NCI-H82 treated with DMSO at 0.1 percent for 48 hours (cell line): ENCODE measurements around the gene SCN9A.
"Not testable (repeated sequence)": the region's sequence is repeated elsewhere in the genome, so short reads cannot be mapped to it uniquely, and the experiment has no call there.

Experiments
- DNase-seq: peaks from one replicate; lab custom pipeline; 2025; ENCODE audit not compliant: unreplicated experiment; lab: John Stamatoyannopoulos, UW

SCN9A gene

DNA sequence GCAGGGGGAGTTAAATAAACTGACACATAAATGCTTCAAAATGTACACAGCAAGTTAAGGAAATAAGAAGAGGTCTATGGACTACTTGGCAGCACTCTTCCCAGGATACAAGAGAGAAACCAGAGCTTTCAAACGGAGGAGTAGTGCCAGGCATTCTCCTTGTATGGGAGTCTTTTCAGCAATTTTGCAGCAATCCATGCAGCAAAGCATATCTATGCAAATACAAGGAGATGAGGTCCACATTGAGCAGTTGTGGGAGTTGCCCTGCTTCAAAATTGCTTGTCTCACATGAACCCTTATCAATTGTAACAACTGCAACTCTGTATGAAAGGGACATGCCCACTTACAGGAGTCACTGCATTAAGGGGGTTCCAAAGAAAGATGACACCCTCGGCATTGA is 37.8 kb downstream of the SCN9A start:
- no peak for DNase-seq

DNA sequence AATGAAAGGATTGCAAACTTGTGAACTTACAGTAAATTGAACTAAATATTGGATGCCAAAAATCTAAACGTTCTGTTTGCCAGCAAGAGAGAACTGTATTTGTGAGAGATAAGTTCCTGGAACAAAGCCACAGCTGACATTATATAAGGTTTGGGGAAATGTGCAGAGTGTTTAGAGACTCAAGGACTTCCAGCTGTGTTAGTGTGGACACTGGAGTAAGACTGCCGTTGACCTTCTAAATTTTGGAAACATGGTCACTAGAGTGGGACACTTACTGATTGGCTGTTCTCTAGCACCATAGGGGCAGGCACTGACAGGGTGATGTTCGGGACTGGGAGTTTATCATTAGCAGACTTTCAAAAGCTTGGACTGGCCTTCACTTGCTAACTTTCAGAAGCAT is 40.5 kb downstream of the SCN9A start:
- no peak for DNase-seq

DNA sequence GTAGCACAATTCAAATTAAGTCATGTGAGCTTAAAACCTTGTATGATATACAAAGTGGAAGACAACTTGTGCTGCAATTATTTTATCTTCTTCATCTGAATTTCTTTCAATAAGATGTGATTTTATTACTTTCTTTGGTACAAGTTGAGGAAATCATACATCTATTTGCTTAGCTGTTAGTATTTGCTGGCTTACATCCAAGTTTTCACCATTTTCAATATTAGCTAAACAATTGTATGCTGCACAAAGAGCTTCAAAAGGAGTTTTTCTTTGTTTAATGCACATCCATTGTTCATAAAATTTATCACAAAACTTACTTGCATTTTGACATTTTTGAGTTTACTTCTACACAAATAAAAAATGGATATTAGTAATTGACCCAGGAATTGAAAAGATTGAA is 40.9 kb downstream of the SCN9A start:
- DNase-seq: no peak

DNA sequence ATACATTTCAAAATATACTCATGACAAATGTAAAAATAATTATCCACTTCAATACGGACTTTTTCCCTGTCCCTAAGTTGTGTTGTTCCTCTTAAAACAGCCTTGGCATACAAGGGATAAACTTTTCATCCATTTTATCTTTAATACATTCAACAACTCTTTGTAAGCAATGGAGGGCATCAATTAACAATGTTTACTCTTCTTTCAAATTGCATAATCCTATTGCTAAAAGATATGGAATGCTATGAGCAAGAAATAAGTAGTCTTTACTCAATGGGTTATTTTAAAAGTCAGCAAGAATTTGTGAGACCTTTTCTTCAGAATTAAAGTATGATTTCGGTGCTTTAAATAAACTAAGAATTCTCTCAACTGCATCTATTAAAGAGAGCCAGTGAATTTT is 41.9 kb downstream of the SCN9A start:
- DNase-seq: no peak

DNA sequence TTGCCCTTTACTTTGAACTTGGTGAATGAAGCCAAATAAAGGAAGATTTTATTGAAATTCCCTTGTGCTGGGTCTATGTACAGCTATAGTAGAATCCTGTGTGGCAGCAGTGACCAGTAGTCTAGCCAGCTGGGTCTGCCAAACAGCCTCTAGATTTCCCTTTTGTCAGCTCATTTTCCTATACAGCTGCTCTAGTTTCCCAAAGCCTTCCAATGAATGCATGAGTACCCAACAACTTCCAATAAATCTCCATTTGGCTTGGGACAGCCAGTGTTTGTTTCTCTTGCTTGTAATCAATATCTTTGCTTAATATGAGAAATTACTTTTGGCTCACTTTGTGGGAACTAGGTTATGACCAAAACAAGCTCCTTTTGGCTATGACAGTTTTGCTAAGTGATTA is 43.6 kb downstream of the SCN9A start:
- DNase-seq: no peak

DNA sequence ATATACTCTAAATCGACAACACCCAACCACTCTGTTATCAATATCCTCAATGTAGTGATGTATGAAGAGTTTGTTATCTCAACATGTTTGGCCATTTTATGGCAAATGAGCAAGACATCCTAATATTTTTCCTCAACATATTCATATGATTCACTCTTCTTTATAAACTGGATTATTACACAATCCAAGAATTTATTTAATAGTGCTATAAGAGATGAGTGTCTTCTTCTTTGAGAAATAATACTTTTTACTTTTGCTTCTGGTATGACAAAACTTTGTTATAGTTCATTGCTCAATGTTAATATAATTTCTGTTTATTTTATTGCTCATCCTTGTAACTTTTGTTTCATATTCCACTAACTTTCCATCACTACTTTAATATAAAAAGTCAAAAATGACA is 44.3 kb downstream of the SCN9A start:
- no peak for DNase-seq

DNA sequence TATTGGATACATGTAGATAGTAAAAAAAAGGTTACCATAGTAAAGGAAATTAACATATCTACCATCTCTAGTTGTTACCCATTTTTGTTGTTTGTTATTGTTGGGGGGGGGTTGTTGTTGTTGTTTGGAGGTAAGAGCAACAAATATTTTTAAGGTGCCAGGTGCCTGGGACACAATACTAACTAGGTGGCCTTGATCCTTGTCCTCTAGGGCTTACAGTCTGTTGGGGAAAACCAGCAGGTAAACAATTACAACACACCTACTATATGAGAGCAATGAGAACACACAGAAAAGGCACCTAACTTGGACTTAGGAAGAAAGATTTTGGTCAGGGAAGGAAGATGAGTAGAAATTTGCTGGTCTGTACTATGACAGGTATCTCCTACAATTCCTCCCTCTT is 46.3 kb downstream of the SCN9A start:
- no peak for DNase-seq

DNA sequence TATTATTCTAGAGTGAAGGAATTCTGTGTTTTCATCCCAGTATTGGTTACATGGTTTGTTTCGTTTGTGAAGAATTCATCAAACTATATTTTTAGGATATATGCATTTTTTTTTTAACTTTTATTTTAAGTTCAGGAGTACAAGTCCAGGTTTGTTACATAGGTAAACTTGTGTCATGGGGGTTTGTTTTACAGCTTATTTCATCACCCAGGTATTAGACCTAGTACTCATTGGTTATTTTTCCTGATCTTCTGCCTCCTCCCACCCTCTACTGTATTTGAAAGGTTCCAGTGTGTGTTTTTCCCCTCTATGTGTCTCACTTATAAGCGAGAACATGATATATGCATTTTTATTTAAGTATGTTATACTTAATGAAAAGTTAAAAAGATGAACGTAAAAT is 47.6 kb downstream of the SCN9A start:
- DNase-seq: no peak

DNA sequence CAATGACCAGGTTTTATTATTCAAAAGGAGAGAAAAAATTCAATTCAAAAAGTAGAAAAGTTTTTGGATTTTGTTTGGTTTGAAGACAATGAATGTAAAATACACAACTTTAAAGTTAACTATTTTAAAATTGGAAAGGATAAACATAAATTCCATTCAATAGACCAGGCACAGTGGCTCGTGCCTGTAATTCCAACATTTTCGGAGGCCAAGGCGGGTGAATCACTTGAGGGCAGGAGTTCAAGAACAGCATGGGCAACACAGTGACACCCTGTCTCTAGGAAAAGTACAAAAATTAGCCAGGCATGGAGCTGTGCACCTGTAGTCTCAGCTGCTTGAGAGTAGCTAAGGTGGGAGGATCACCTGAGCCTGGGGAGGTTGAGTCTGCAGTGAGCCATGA is 54.7 kb downstream of the SCN9A start:
- DNase-seq: no peak

DNA sequence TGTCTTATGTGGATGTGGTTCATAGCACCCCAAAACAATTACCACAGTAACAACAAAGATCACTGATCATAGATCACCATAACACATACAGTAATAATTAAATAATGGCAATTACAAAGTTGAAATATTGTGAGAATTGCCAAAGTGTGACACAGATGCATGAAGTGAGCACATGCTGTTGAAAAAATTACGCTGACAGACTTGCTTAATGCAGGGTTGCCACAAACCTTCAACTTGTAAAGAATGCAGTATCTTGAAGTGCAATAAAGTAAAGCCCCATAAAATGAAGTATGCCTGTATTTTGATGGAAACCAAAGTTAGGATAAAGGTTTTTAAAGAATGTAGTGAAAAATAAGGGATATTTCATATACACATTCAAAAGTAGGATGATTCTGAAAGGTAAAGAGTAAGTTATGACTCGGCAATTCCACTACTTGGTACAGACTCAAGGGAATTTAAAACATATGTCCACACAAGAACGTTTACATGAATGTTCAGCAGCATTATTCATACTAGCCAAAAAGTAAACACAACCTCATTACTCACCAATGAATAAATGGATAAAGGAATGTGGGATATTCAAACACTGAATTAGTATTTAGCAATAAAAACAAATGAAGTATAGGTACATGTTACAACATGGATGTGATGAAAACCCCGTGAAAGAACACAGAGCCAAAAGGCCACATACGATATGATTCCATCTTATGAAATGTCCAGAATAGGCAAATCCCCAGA is 61.6 kb downstream of the SCN9A start:
- no peak for DNase-seq

DNA sequence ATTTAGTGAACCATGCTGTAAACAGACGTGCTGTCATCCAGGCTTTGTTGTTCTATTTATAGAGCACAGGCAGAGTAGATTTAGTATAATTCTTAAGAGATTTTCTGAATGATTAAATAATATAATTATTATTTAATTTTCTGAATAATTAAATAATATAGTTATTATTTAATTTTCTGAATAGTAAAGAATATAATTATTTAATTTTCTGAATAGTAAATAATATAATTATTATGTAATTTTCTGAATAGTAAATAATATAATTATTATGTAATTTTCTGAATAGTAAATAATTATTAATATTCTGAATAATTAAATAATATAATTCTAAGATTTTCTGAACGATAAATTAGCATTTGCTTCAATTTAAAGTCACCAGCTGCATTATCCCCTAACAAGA is 62.9 kb downstream of the SCN9A start:
- DNase-seq: not testable (repeated sequence)

DNA sequence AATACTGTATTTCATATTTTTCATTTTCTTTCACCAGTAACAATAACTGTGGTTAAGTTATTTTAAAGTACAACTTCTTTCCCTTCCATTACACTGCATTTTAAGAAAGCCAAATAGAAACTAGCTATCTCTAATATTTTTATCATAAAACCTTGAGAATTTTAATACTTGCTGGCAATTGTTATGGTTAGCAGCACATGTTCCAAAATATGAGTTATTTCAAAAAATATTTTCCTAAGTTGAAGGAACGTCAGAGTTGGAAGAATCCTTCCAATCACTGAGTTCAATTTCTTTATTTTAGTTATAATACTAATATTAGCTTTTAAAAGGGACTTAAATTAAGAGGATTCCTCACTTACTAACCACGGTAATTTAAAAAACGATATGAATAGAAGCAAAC is 68.4 kb downstream of the SCN9A start:
- no peak for DNase-seq

DNA sequence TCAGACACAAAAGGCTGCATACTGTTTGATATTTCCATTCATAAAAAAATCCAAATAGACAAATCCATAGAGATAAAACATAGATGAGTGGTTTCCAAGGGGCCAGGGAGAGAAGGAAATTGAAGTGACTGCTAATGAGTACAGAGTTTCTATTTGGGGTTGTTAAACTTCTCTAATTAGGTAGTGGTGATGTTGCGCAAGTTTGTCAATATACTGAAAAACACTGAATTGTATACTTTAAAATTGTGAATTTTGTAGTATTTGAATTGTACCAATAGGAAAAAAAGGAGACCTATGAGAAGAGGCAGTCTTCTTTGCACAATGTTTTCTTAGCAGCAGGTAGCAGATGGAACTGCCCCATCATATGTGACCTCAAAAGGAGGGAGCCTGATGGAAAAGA is 71.1 kb downstream of the SCN9A start:
- no peak for DNase-seq

DNA sequence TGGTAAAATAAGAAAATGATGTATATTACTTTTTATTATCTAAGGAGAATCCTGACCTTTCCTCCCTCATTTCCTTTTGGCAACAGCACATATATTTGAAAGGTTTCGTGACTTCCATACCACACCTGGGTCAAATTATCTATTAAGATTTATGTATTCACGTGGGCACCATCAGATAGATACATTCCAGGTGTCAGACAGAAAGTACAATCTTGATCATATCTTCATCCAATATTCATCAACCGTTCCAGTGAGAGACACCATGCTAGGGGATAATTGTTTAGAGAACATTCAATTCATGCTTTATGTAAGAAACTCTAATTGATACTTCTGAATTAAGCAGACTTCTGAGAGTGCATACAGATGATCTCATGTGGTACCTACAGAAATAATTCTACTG is 73.7 kb downstream of the SCN9A start:
- DNase-seq: no peak

DNA sequence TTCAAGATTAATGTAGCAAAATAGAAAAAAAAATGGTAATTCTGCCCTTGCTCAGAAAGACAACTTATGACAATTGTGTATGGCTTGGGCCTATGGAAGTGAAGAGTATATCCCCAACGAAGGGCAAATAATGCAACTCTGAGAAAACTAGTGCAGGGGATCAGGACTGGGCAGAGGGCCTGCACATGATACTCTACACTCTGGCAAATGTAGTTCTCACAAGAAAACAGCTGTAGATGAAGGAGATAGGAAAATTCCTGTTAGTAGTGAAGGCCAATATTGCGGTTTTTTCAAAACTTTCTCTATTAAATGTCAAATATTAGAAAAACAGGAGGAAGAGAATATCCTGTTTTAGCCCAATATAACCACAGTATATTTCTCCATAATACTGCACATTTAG is 77.8 kb downstream of the SCN9A start:
- DNase-seq: no peak

DNA sequence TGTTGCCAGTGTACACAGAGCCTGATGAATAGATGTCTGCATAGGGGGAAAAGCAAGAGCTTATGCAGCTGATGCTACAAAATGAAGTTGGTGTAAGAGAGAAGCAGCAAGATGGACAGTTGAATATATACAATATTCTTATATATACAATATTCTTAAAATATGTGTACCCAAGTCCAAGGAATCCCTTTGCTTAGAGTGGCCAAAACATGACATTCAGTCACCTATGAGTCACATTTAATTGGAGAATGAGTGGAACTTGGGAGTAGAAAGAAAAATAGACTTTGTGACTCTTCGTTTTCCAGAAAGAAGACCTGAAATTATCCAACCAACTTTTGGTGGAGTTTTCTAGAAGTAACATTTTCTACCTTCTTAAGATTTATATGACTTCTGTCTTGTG is 81.8 kb downstream of the SCN9A start:
- no peak for DNase-seq

DNA sequence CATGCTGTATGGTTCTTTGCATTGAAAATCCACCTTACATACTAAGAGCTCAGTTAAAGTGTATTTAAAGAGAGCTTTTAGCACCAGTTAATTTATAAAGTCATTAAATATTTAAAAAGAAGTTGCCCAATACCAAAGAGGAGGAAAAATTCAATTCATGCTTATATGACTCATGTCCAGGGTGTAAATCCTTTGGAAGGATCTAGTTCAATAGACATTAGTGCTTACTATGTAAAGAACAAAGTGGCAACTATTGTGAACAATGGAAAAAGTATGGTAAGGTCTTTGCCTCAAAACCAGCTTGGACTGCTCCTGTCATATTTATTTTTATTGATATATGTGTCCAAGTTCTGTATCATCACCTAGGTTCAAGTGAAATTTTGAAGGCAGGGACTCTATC is 90.5 kb downstream of the SCN9A start:
- no peak for DNase-seq

DNA sequence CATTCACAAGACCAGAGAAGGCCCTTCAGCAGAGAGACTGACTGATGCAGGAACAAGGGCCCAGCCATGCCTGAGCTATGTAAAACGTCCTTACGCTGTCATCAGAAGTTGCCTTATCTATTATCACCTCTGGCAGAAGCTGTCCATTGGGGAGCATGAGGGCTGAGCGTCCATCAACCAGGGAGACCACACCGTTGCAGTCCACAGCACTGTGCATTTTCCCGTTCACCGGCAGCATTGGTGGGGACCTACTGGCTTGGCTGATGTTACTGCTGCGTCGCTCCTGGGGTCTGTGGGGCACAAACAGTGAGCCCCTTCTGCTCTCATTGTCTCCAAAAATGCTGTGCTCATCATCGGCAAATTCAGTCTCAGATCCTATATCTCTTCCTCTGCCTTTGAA is 91.4 kb downstream of the SCN9A start:
- no peak for DNase-seq

DNA sequence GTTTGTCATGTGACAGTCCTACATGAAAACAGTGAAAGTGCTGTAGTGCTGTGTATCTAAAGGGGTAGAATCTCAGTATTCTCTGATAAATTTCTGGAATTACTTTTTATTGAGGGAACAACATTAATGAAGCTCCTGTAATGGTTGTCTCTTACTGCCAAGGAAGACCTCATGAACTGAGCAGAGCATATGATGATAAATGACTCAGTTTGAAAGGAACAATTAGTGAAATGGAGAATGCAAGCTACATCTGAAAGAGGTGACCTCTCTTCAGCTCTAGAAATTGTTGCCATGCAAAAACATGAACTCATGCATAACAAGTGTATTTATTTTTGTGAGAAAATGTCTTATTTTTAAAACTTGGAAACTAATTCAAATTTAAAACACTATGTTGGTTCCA is 93.6 kb downstream of the SCN9A start:
- DNase-seq: no peak

DNA sequence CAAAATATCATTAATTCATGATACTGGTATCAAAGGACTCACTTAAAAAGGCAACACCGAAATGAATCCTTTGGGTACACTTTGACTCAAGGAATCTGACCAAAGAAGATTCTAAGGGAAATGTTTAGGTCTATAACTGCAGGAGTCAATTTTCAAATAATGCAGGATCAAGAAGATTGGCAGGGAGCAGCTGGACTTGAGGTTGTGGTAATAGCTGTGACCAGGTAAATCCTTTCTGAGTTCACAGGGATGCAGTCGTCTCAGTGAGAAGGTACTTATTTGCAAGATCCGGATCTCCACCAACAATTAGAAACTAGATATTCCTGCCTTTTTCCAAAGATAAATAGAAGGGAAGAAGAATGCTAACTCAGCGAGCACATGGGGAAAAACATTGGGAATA is 96.9 kb downstream of the SCN9A start:
- no peak for DNase-seq

DNA sequence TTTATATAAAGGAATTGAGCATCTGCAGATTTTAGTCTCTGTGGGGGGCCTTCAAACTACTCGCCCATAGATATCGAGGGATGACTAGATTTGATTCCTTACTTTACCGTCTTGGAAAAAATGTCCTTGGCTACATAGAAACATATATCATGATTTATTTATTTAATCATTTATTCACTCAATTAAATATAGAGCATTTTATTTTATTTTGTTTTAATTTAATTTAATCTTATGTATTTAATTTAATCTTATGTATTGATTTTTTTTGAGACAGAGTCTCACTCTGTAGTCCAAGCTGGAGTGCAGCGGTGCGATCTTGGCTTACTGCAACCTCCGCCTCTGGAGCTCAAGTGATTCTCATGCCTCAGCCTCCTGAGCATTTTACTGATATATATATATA is 105.4 kb downstream of the SCN9A start:
- no peak for DNase-seq

DNA sequence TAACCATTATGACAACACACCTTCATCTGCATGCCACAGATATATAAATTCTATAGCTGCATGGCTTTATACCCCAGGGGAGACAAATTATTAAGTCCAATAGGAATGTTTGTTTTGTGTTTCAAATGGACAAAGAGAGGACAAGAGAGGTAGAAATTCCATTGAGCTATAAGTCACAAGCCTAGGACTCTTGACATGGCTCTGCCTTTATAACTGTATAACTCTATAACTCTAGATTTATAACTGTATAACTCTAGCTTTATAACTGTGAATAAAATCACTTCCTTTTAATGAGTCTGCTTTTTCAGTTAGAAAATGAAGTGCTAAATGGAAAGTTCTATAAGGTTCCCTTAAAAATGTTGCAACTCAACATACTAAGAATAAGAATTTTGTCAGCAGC is 106.4 kb downstream of the SCN9A start:
- DNase-seq: no peak

DNA sequence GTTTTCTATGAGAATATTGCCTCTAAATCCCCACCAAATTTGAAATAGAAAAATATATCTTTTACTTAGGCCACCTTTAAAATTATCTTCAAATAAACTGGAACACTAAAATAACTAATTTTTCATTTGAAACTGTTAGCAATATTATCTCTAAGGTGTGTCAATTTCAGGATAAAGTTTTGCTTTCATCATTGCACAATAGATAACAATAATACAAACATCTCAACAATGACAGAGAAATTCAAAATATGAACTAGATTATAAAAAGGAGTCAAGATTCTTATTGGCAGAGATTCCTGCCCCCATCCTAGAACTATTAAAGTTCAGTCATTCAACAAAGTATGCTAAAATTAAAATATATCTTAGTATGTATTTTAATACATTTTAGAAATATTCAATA is 117.9 kb downstream of the SCN9A start:
- no peak for DNase-seq

DNA sequence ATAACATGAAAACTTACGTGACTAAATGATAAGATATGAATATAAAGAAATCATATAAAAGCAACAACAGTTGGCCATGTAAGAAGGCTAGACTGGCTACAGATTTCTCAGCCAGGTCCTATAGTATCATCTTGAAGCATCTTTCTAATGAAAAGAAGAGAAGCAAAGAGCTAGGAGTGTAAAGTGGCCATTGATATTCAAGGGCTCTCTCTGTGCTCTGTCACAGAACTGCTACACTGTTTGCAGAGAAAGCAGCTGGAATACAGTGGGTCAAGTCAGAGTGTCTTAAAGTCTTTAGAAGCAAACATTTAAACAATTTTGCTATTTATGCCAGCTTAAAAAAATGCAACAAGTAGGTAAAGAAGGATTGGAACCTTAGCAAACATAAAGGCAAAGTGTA is 118.8 kb downstream of the SCN9A start:
- no peak for DNase-seq
